HCEC 1CT (cell line): ENCODE data around the gene CHMP2B.

Experiments used
- DNase-seq: peaks from one replicate; pipeline ENCODE4 v3.0.0-alpha.2; 2017

The CHMP2B gene

GRCh38 chr3:87227104-87227834 lies at the start of gene CHMP2B:
CHMP2B (plus strand) TSS chr3:87227309; CDS start chr3:87227523, 214 bp downstream.
- DNase-seq = peak; percentile 92

- no peak for DNase-seq
Measured at GRCh38 chr3:87179642-87180041, 47.5 kb upstream of the CHMP2B start.

GRCh38 chr3:87181551-87181950 lies 45.6 kb upstream of the CHMP2B start:
- no peak for DNase-seq

- DNase-seq = no peak
Measured at GRCh38 chr3:87182023-87182422, 45.1 kb upstream of the CHMP2B start.

GRCh38 chr3:87186608-87187159 lies 40.4 kb upstream of the CHMP2B start:
- DNase-seq = no peak

GRCh38 chr3:87191175-87191574 lies 35.9 kb upstream of the CHMP2B start:
- DNase-seq = no peak

GRCh38 chr3:87191641-87192040 lies 35.5 kb upstream of the CHMP2B start:
- DNase-seq = no peak

- DNase-seq = no peak
Measured at GRCh38 chr3:87196879-87197278, 30.2 kb upstream of the CHMP2B start.

- DNase-seq = no peak
Measured at GRCh38 chr3:87197531-87197930, 29.6 kb upstream of the CHMP2B start.

GRCh38 chr3:87198774-87199173 lies 28.3 kb upstream of the CHMP2B start:
- no peak for DNase-seq

GRCh38 chr3:87199628-87200027 lies 27.5 kb upstream of the CHMP2B start:
- DNase-seq = no peak

GRCh38 chr3:87200060-87200647 lies 27.0 kb upstream of the CHMP2B start:
- no peak for DNase-seq

- DNase-seq = no peak
Measured at GRCh38 chr3:87201727-87202126, 25.4 kb upstream of the CHMP2B start.

- DNase-seq = no peak
Measured at GRCh38 chr3:87203809-87204208, 23.3 kb upstream of the CHMP2B start.

GRCh38 chr3:87206070-87206469 lies 21.0 kb upstream of the CHMP2B start:
- peak; percentile 94 for DNase-seq

- no peak for DNase-seq
Measured at GRCh38 chr3:87206635-87207034, 20.5 kb upstream of the CHMP2B start.

- DNase-seq = peak; percentile 77
Measured at GRCh38 chr3:87207460-87207859, 19.6 kb upstream of the CHMP2B start.

GRCh38 chr3:87209111-87209510 lies 18.0 kb upstream of the CHMP2B start:
- no peak for DNase-seq

- DNase-seq = no peak
Measured at GRCh38 chr3:87218560-87218959, 8.5 kb upstream of the CHMP2B start.

GRCh38 chr3:87219611-87220010 lies 7.5 kb upstream of the CHMP2B start:
- no peak for DNase-seq

GRCh38 chr3:87225659-87226058 lies 1.4 kb upstream of the CHMP2B start:
- DNase-seq = no peak

GRCh38 chr3:87227835-87228144 lies 681 bp downstream of the CHMP2B start:
- DNase-seq = peak; percentile 7

GRCh38 chr3:87228316-87228715 lies 1.2 kb downstream of the CHMP2B start:
- peak; percentile 44 for DNase-seq

- DNase-seq = no peak
Measured at GRCh38 chr3:87229113-87229512, 2.0 kb downstream of the CHMP2B start.

- no peak for DNase-seq
Measured at GRCh38 chr3:87233805-87234204, 6.7 kb downstream of the CHMP2B start.
